ENCODE data around the gene GOLGA6A.

Gene GOLGA6A

GRCh38 chr15:74035121-74036017 lies 47.0 kb downstream of the GOLGA6A start:
- no peak for DNase-seq

GRCh38 chr15:74034206-74034755 lies 48.1 kb downstream of the GOLGA6A start:
- DNase-seq, result no peak

- DNase-seq, result no peak
Measured at GRCh38 chr15:74032606-74033561, 49.5 kb downstream of the GOLGA6A start.

- no peak for DNase-seq
Measured at GRCh38 chr15:74032046-74032445, 50.3 kb downstream of the GOLGA6A start.

GRCh38 chr15:74028646-74029045 lies 53.7 kb downstream of the GOLGA6A start:
- no peak for DNase-seq

GRCh38 chr15:74027688-74028087 lies 54.7 kb downstream of the GOLGA6A start:
- DNase-seq, result no peak

- DNase-seq, result no peak
Measured at GRCh38 chr15:74025436-74025835, 56.9 kb downstream of the GOLGA6A start.

- DNase-seq, result no peak
Measured at GRCh38 chr15:74024687-74025086, 57.7 kb downstream of the GOLGA6A start.

- no peak for DNase-seq
Measured at GRCh38 chr15:74022706-74023470, 59.5 kb downstream of the GOLGA6A start.

All from activated CD4-positive, alpha-beta T cell treated with anti-CD3 and anti-CD28 coated beads, Interleukin-2, Interleukin-6, amounts not matched to agents 100 ng/mL and 50 ng/mL, durations not matched to agents 16 hours and 8 hours (primary cell).